Measurements from ENCODE around the gene ZNF493. TPM values are rescaled to one million over a fixed set of nuclear protein-coding genes. Genes with fewer than 3 reads are reported as not detected.

ZNF493 gene
- total RNA-seq, 4 donors from 2014 or later = 26.1 to 54.5 (median 44.3) TPM

DNA sequence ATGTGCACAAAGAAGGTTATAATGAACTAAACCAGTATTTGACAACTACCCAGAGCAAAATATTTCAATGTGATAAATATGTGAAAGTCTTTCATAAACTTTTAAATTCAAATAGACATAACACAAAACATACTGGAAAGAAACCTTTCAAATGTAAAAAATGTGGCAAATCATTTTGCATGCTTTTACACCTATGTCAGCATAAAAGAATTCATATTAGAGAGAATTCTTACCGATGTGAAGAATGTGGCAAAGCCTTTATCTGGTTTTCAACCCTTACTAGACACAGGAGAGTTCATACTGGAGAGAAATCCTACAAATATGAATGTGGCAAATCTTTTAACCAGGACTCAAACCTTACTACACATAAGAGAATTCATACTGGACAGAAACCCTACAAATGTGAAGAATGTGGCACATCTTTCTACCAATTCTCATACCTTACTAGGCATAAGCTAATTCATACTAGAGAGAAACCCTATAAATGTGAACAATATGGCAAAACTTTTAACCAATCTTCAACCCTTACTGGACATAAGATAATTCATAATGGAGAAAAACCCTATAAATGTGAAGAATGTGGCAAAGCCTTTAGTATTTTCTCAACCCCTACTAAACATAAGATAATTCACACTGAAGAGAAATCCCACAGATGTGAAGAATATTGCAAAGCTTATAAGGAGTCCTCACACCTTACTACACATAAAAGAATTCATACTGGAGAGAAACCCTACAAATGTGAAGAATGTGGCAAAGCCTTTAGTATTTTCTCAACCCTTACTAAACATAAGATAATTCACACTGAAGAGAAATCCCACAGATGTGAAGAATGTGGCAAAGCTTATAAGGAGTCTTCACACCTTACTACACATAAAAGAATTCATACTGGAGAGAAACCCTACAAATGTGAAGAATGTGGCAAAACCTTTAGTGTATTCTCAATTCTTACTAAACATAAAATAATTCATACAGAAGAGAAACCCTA, 26.4 kb downstream of the ZNF493 start:
- H3K4me3 ChIP-seq = no peak overlapping the region
- TF ChIP-seq, protein P1, sequence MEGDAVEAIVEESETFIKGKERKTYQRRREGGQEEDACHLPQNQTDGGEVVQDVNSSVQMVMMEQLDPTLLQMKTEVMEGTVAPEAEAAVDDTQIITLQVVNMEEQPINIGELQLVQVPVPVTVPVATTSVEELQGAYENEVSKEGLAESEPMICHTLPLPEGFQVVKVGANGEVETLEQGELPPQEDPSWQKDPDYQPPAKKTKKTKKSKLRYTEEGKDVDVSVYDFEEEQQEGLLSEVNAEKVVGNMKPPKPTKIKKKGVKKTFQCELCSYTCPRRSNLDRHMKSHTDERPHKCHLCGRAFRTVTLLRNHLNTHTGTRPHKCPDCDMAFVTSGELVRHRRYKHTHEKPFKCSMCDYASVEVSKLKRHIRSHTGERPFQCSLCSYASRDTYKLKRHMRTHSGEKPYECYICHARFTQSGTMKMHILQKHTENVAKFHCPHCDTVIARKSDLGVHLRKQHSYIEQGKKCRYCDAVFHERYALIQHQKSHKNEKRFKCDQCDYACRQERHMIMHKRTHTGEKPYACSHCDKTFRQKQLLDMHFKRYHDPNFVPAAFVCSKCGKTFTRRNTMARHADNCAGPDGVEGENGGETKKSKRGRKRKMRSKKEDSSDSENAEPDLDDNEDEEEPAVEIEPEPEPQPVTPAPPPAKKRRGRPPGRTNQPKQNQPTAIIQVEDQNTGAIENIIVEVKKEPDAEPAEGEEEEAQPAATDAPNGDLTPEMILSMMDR (IDR thresholded peaks at IDR 0.05) = no peak
- no peak for TF ChIP-seq POLR2A (IDR thresholded peaks at IDR 0.05)
- DNase-seq = no peak
- H3K27ac ChIP-seq = no peak overlapping the region
- no peaks in the 10 kb centered on the region for H3K27me3 ChIP-seq
- H3K36me3 ChIP-seq = no peaks in the 10 kb centered on the region
- peaks cover 0 to 88% (median 31%) of the 10 kb centered on the region in 4 donors for H3K9me3 ChIP-seq
- H3K4me1 ChIP-seq = no peaks in the 10 kb centered on the region

DNA sequence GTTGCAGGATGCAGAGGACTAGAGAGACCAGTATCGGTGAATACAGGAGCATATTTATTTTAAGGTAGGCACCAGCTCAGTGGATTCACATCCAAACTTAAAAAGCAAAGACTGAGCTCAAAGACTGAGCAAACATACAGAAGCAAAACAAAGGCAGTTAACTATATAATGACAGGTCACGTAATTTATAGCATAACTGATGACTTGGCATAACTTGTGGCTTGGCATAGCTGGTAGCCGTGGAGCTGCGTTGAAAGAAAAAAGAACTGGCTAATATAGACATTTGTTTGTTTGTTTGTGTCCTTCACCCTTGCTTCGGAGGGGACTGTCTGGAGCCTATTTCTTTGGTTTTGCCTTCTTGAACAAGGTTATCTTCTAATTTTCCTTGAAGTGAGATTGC, 33.7 kb downstream of the ZNF493 start:
- TF ChIP-seq POLR2A (IDR thresholded peaks at IDR 0.05) = no peak
- TF ChIP-seq, protein P1 (IDR thresholded peaks at IDR 0.05) = no peak
- no peak for DNase-seq
- H3K27ac ChIP-seq = no peak overlapping the region
- H3K4me3 ChIP-seq = no peak overlapping the region
- H3K9me3 ChIP-seq = peaks cover 0 to 66% (median 6%) of the 10 kb centered on the region in 4 donors
- no peaks in the 10 kb centered on the region for H3K4me1 ChIP-seq
- no peaks in the 10 kb centered on the region for H3K36me3 ChIP-seq
- no peaks in the 10 kb centered on the region for H3K27me3 ChIP-seq

GRCh38 chr19:21432590-21432989, 35.7 kb downstream of the ZNF493 start:
- no peak for DNase-seq
- no peak for TF ChIP-seq POLR2A (IDR thresholded peaks at IDR 0.05)
- TF ChIP-seq, protein P1 (IDR thresholded peaks at IDR 0.05) = no peak
- Histone ChIP-seq H3K36me3 (no peaks in the 10 kb centered on the region), H3K27me3 (no peaks in the 10 kb centered on the region), H3K27ac (no peak overlapping the region), H3K9me3 (peaks cover 0 to 56% (median 5%) of the 10 kb centered on the region in 4 donors), H3K4me1 (no peaks in the 10 kb centered on the region), H3K4me3 (no peak overlapping the region)

DNA sequence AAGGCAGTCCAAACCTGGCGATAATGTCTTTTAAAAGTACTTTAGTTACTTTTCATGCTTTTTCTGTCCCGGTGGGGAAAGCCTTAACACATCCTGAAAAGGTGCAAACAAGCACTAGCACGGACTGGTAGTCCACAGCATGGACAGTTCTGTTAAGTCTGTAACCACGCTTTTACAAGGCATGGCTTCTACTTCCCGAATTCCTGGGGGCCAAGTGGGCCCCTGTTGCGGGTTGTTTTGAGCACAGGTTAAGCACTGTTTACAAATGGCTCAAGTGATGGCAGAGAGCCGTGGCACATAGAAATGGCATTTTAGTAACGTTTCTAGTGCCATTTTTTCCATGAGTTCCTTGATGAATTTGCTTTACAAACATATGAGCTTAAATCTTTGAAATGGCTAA, 37.6 kb downstream of the ZNF493 start:
- H3K27me3 ChIP-seq = no peaks in the 10 kb centered on the region
- H3K4me1 ChIP-seq = no peaks in the 10 kb centered on the region
- H3K9me3 ChIP-seq = peaks cover 0 to 40% (median 2%) of the 10 kb centered on the region in 4 donors
- H3K4me3 ChIP-seq = no peak overlapping the region
- no peak for DNase-seq
- no peak overlapping the region for H3K27ac ChIP-seq
- no peaks in the 10 kb centered on the region for H3K36me3 ChIP-seq
- TF ChIP-seq, protein P1 (IDR thresholded peaks at IDR 0.05) = no peak
- no peak for TF ChIP-seq POLR2A (IDR thresholded peaks at IDR 0.05)

GRCh38 chr19:21434967-21435544, 38.1 kb downstream of the ZNF493 start:
- Histone ChIP-seq H3K4me3 (no peak overlapping the region), H3K27ac (no peak overlapping the region), H3K27me3 (no peaks in the 10 kb centered on the region), H3K4me1 (no peaks in the 10 kb centered on the region), H3K9me3 (peaks cover 0 to 37% (median 2%) of the 10 kb centered on the region in 4 donors), H3K36me3 (no peaks in the 10 kb centered on the region)
- DNase-seq = no peak
- TF ChIP-seq POLR2A (IDR thresholded peaks at IDR 0.05) = no peak
- TF ChIP-seq, protein P1 (IDR thresholded peaks at IDR 0.05) = no peak
